Fibroblast of skin of back (primary cell): ENCODE measurements around the gene MX2.
A peak's percentile ranks its signal among the peaks of the same experiment; 100 is the strongest.

Experiments
- DNase-seq: peaks from one replicate; pipeline ENCODE4 v3.0.0-alpha.2; 2013

The MX2 gene

GRCh38 chr21:41364308-41364707 is 2.5 kb downstream of the MX2 start:
- no peak for DNase-seq

- DNase-seq, result no peak
Observed at GRCh38 chr21:41365377-41366107, 3.7 kb downstream of the MX2 start.

DNA sequence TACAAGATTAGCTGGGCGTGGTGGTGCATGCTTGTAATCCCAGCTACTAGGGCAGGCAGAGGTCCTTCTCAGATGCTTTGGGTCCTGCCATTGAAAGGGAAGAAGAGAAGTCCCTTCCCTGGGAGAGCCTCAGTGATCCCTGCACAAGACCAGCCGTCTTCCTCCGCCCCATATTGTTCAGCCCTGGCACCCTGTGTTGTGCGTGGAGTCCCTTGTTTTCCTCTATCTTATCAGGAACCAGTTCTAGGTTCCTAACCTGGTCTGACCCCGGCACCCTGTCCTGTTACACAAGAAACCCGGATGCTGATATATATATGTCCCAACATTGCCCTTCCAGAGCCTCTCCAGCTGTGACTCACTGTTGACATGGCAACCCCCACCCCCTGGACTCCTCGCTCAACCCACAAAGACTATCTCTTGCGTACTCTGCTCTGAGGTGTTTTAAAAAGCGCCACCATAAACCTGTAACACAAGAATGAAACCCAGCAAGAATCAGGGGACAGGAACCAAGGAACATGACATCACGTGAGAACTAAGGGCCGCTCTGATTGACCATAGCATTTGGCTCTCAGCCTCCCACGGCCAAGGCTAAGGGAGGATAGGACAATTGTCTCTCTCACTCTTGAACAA is 4.8 kb downstream of the MX2 start:
- DNase-seq, result peak; percentile 57

DNA sequence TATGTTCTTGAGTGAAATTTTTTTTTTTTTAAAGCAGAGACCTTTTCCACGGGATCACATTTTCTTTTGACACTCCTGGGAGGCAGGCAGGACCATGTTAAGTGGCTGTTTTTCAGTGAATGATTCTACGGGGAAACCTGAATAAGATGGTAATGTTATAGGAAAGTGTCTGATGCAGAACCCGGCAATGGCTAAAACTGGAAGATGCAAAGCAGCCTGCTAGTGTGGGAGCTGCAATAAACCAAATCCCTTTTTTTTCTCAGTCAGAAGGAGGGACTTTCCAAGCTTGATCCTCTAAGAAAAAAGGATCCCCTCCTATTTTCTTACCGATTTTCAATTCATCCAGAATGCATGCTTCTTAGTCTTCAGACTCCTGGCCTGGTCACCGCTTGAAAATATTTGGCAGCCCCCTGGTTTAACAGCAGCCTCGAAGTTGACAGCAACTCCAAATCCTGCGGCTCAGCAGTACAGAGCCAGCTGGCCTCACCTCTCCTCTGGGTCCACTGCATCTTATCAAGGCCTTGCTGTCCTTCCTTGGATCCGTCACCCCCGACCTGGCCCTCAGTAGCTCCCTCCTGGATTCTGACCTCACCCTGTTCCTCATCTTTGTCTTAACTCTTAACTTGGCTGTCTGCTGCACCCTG is 5.6 kb downstream of the MX2 start:
- no peak for DNase-seq

GRCh38 chr21:41367945-41368734 is 6.3 kb downstream of the MX2 start:
- DNase-seq, result no peak

GRCh38 chr21:41368735-41369104 is 6.9 kb downstream of the MX2 start:
- DNase-seq, result no peak

GRCh38 chr21:41369105-41369919 is 7.5 kb downstream of the MX2 start:
- peak; percentile 8 for DNase-seq

- no peak for DNase-seq
Observed at GRCh38 chr21:41369920-41370839, 8.4 kb downstream of the MX2 start.

GRCh38 chr21:41370840-41371684 is 9.2 kb downstream of the MX2 start:
- DNase-seq, result no peak

GRCh38 chr21:41371685-41372030 is 9.8 kb downstream of the MX2 start:
- no peak for DNase-seq

GRCh38 chr21:41373253-41373652 is 11.4 kb downstream of the MX2 start:
- no peak for DNase-seq

GRCh38 chr21:41373763-41374162 is 11.9 kb downstream of the MX2 start:
- DNase-seq, result no peak

DNA sequence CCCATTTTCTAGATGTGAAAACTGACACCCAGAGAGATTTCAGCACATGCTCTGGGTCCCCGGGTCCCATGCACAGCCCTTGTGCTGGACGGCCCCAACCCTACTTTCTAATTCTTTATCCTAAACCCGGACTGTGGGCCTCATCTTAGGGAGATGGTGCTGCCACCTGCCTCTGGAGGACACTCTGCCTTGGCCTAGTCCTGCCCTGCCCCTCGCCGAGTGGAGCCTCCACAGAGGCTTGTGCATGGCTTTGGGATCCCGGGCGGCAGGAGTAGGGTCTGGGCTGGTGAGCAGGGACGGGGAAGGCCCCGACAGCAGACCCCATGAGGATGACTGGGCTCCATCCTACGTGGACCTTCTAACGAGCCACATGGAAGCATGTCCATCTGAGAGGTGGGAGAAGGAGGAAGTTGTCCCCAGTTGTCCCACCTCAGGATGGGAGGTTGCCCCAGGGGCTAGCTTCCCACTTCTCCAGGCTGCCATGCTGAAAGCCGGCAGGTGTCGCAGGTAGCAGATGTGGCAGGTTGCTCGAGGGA is 12.4 kb downstream of the MX2 start:
- DNase-seq, result no peak

DNA sequence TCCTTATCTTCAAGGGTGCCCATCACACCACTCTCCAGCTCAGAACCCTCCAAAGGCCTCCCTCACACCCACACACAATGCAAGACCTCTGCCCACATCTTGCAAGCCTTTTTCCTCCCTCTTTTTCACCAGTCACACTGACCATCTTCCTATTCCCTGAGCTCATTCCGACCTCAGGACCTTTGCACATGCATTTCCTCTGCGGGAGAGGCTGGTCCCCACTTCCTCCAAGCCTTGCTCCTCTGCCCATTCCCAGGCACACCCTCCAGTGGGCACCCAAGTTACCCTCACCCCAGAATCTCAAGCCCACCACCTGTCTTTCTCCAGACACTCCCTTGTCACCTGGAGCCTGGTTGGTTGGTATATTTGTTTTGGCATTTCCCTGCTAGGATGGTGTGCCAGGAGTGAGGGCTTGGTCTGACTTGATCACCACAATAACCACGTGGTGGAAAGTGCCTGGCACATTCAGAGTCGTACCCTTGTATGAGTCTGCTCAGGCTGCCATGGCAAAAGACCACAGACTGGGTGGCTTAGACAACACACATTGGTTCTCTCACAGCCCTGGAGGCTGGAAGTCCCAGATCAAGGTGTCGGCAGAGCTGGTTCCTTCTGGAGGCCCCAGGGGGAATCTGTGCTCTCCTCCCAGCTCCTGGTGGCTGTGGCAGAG is 13.2 kb downstream of the MX2 start:
- no peak for DNase-seq

GRCh38 chr21:41375875-41376274 is 14.0 kb downstream of the MX2 start:
- DNase-seq, result no peak

- DNase-seq, result no peak
Observed at GRCh38 chr21:41377715-41378114, 15.9 kb downstream of the MX2 start.

DNA sequence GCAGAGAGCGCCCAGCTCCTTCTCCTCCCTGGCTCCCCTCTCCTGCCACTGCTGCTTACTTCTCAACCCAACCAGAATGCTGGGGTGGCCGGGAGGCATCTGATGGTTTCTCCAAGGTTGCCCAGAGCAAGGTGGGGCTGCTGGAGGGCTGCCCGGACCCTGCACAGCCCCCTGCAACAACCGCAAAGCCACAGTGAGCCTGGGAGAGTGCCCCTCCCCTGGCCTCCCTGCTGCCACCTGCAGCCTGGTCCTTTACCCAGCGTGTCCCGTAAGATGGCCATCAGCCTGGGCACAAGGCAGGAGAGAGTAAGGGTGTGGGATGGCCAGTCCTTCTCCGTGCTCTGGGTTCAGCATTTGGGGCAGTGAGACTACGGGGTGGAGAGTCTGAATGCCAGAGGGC is 17.0 kb downstream of the MX2 start:
- no peak for DNase-seq

DNA sequence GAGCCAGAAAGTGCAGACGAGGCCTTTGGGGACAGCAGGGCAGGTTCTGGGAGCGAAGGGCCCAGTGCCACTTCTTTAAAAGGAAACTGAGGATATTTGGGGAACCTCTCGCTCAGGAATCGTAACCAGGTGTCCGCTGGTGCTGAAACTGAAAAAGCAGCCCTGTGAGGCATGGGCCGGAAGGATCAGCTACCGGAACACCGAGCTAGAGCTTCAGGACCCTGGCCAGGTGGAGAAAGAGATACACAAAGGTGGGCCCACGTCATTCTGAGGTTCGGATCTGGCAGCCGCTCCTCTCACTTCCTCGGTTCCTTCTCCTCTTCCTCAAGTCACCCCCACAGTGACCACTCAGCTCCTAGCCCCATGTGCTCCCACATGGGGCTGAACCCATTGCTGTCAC is 18.1 kb downstream of the MX2 start:
- no peak for DNase-seq

- DNase-seq, result no peak
Observed at GRCh38 chr21:41381731-41382130, 19.9 kb downstream of the MX2 start.
